OCI-LY7 (cell line): ENCODE measurements around the gene TNFRSF11A.

Experiments used
- CTCF ChIP-seq: fragments of 200-600 bp; sonication (generic); conservative IDR thresholded peaks from 2 replicates; pipeline ENCODE4 v1.5.1; 2014; ENCODE audit warnings: mild to moderate bottlenecking, antibody characterized with exemption, low read length, moderate library complexity, mixed read lengths
- EZH2phosphoT487 ChIP-seq: fragments of 200-600 bp; sonication (generic); IDR thresholded peaks from 2 replicates; pipeline ENCODE4 v1.6.1; 2018; ENCODE audit warnings: low read depth, borderline replicate concordance, mild to moderate bottlenecking, mixed run types, antibody characterized with exemption, low read length, moderate library complexity, mixed read lengths

- TF ChIP-seq CTCF (no peak), EZH2phosphoT487 (no peak)
Observed at GRCh38 chr18:62435435-62436031, 110.4 kb downstream of the TNFRSF11A start.
